ENCODE data around the gene SOX6.
"Not testable (repeated sequence)": the region's sequence is repeated elsewhere in the genome, so short reads cannot be mapped to it uniquely, and the experiment has no call there.

SOX6 gene

DNA sequence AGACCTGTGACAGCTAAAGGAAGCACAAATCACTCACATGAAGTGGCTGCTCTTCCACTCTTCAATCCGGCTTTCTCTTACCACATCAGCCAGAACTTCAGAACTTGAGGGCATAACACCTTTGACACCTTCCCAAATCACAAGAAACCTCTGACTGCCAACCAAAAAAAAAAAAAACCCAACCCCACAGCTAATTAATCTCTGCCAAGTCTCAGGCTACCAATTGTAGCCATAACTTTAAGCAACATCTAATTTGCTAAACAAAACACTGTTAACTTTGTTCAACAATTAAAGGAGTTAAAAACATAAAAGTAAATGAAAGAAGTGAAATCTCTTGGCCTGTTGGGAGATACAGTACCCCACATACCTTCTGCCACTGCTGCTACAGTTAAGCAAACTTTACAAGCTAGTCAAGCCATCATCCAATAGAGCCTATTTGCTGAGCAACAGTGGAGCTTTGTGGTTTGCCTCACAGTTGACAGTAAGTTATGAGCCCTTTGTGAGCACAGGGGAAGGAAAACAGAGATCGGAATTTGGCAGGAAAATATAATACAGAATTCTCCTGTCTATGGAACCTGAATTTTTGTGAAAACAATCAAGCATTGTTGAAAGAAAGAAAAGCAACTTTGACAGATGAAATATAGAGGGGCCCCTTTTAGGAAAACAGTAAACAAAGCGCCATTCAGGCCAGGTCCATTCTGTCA is at the start of gene SOX6:
SOX6 (minus strand) TSS at position 490 of the 704 bp plus-strand sequence. CDS start 15,298 bp downstream, outside the sequence.
- no peak for DNase-seq (ENCODE audit: low read depth)

- no peak for DNase-seq (ENCODE audit: low read depth)
These were observed 48.5 kb upstream of the SOX6 start for GRCh38 chr11:16404781-16405285.

GRCh38 chr11:16403851-16404250 is 47.5 kb upstream of the SOX6 start:
- DNase-seq (ENCODE audit: low read depth) = no peak

GRCh38 chr11:16403448-16403803 is 47.1 kb upstream of the SOX6 start:
- no peak for DNase-seq (ENCODE audit: low read depth)

GRCh38 chr11:16402654-16403447 is 46.5 kb upstream of the SOX6 start:
- no peak for DNase-seq (ENCODE audit: low read depth)

- no peak for DNase-seq (ENCODE audit: low read depth)
These were observed 41.0 kb upstream of the SOX6 start for GRCh38 chr11:16397390-16397789.

DNA sequence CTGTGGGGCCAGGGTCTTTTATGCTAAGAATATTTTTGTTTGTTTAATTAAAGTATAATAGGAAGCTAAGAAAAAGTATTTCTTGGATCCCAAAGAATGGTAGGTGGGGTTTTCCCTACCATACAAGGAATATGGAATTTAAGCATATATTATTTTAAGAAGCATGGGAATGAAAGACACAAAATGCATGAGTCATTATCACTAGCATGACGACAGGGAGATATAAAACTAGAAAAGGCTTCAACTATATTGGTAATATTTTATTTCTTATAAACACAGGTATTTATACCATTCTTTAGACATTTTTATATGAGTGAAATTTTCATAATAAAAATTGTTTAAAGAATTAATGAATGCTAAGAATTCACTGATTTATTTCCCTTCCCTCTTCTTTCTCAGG is 39.3 kb upstream of the SOX6 start:
- DNase-seq (ENCODE audit: low read depth) = no peak

DNA sequence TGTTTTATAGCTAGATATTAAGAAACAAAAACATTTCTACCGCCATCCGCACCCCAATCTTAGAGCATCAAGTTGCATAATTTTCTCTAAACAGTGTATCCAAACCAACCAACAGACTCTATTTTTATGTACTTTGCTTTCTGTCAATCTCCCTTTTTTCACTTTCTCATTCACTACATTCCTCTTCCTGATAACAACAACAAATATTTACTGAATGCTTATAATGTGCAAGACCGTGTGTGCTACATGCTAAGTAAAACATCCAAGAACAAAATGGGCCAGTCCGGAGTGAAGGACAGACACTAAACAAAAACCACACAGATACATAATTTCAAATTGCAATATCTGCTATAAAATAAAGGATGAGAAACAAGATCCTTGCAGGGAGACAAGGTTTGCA is 38.6 kb upstream of the SOX6 start:
- no peak for DNase-seq (ENCODE audit: low read depth)

- DNase-seq (ENCODE audit: low read depth) = no peak
These were observed 37.0 kb upstream of the SOX6 start for GRCh38 chr11:16393340-16393739.

GRCh38 chr11:16392616-16393015 is 36.3 kb upstream of the SOX6 start:
- DNase-seq (ENCODE audit: low read depth) = no peak

DNA sequence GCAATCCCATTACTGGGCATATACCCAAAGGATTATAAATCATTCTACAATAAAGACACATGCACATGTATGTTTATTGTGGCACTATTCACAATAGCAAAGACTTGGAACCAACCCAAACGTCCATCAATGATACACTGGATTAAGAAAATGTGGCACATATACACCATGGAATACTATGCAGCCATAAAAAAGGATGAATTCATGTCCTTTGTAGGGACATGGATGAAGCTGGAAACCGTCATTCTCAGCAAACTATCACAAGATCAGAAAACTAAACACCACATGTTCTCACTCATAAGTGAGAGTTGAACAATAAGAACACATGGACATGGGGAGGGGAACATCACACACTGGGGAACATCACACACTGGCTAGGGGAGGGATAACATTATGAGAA is 34.5 kb upstream of the SOX6 start:
- DNase-seq (ENCODE audit: low read depth) = not testable (repeated sequence)

GRCh38 chr11:16385099-16385498 is 28.8 kb upstream of the SOX6 start:
- no peak for DNase-seq (ENCODE audit: low read depth)

- no peak for DNase-seq (ENCODE audit: low read depth)
These were observed 26.5 kb upstream of the SOX6 start for GRCh38 chr11:16382638-16383380.

DNA sequence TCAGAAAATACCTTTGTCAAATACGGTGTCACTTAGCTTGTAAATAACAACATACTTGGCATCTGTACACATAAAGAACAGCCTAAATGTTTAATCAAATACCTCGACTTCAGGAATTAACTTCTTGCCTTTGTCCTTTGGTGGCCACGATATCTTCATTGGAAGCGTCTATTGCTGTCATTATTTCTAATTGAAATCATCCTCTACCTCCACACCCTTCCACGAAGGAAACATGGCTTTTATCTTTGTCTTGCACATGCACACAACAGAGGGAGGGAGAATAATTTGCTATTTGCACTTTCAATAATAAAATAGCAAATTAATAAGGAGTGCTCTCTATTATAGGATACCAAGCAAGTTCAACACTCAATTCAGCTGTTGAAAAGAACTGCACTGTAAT is 25.8 kb upstream of the SOX6 start:
- DNase-seq (ENCODE audit: low read depth) = no peak

GRCh38 chr11:16380941-16381568 is 24.7 kb upstream of the SOX6 start:
- no peak for DNase-seq (ENCODE audit: low read depth)

GRCh38 chr11:16378906-16379305 is 22.6 kb upstream of the SOX6 start:
- DNase-seq (ENCODE audit: low read depth) = no peak

GRCh38 chr11:16377746-16378145 is 21.4 kb upstream of the SOX6 start:
- no peak for DNase-seq (ENCODE audit: low read depth)

- not testable (repeated sequence) for DNase-seq (ENCODE audit: low read depth)
These were observed 19.3 kb upstream of the SOX6 start for GRCh38 chr11:16375664-16376063.

- DNase-seq (ENCODE audit: low read depth) = no peak
These were observed 17.4 kb upstream of the SOX6 start for GRCh38 chr11:16373768-16374167.

GRCh38 chr11:16372355-16372754 is 16.0 kb upstream of the SOX6 start:
- no peak for DNase-seq (ENCODE audit: low read depth)

GRCh38 chr11:16367252-16367651 is 10.9 kb upstream of the SOX6 start:
- DNase-seq (ENCODE audit: low read depth) = no peak

DNA sequence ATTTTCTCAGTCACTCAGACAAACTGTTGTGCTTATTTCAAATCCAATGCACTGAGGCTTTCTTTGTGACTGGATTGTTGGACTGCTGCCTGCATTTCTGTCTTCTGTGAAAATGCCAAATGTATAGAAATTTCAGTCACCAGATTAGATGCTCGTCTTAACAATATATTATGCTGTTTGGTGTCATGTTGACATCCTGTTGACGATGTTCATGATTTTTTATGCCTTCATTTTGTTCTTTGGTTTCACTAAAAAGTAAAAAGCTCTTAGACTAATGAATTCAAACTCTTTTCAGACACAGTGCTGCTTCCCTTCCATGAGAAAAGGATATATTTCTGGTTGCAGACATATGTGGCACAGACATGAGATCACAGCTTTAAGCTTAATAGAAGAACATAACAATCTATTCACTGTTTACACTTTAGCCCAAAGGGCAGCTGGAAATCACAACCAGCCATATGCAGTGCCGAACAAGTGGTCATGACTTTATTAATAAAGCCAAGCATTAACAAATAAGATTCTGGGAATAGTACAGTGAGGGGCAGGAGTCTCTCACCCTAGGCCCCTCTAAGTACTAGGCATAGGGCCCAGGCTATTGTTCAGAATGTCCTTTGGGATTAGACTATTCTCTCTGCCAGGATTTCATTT is 9.4 kb upstream of the SOX6 start:
- DNase-seq (ENCODE audit: low read depth) = no peak
